WERI-Rb-1 (cell line): ENCODE measurements around the gene CNKSR2.

Source experiments
- DNase-seq: peaks from one replicate; pipeline ENCODE4 v3.0.0-alpha.2; 2020
- H3K27ac ChIP-seq: fragments of 250-450 bp; sonication (Bioruptor Pico); 2 replicates; pipeline ENCODE4 v1.5.1; 2020; ENCODE audit warnings: mild to moderate bottlenecking, moderate library complexity
- H3K27me3 ChIP-seq: fragments of 250-450 bp; sonication (Bioruptor Pico); 2 replicates; pipeline ENCODE4 v1.5.1; 2021; ENCODE audit warnings: mild to moderate bottlenecking, low read depth, moderate library complexity; ENCODE audit not compliant: insufficient read depth, severe bottlenecking
- H3K36me3 ChIP-seq: fragments of 250-450 bp; sonication (Bioruptor Pico); 2 replicates; pipeline ENCODE4 v1.5.1; 2020; ENCODE audit warnings: mild to moderate bottlenecking, moderate library complexity
- H3K4me3 ChIP-seq: 2 replicates; pipeline ENCODE4 v1.5.1; 2011; ENCODE audit warnings: low read depth, mild to moderate bottlenecking, control low read depth, low read length
- H3K9me3 ChIP-seq: fragments of 250-450 bp; sonication (Bioruptor Pico); 2 replicates; pipeline ENCODE4 v1.5.1; 2021; ENCODE audit warnings: mild to moderate bottlenecking, moderate library complexity; ENCODE audit not compliant: severe bottlenecking
- TF ChIP-seq, protein P1 (sequence below): IDR thresholded peaks from 2 replicates; pipeline ENCODE4 v1.5.1; 2011; ENCODE audit warnings: low read depth, mild to moderate bottlenecking, control low read depth, inconsistent platforms, low read length

The CNKSR2 gene

DNA sequence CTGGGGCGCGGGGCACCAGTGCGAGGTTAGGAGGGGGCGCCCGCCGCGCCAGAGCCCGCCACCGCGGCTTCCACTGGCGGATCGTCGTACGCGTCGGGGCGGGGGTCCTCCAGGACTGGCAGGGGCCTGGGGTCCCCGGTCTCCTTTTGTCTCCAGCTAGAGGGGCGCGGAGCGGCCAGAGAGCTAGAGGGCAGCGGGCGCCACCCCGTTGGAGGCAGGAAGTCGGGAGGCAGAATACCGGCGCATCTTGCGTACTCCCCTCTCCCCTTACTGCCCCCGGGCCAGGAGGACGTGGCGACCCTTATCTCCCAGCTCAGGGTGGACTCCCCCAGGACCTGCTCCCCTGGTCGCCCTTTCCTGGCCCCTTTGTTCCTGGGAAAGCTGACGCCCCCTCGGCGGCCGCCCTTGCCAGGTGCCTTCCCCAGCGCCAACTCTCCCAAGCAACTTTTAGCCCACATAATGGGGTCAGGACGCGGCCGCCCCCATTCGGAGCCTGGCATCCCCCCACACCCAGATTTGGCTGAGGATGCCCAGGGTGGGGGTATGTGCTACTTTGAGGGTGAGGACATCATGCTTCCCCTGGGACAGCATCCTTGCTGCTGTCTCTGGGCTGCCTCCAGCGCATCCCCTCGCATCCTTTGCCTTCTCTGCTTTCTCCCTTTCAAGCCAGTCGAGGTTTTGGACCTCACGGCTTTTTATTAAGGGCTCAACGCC, 933 bp downstream of the CNKSR2 start:
- H3K27ac ChIP-seq: peak overlapping the region; percentile 75; the same call in 1 of the 2 replicates
- H3K27me3 ChIP-seq: peaks cover 16% of the 10 kb centered on the region
- no peaks in the 10 kb centered on the region for H3K9me3 ChIP-seq
- TF ChIP-seq, protein P1, sequence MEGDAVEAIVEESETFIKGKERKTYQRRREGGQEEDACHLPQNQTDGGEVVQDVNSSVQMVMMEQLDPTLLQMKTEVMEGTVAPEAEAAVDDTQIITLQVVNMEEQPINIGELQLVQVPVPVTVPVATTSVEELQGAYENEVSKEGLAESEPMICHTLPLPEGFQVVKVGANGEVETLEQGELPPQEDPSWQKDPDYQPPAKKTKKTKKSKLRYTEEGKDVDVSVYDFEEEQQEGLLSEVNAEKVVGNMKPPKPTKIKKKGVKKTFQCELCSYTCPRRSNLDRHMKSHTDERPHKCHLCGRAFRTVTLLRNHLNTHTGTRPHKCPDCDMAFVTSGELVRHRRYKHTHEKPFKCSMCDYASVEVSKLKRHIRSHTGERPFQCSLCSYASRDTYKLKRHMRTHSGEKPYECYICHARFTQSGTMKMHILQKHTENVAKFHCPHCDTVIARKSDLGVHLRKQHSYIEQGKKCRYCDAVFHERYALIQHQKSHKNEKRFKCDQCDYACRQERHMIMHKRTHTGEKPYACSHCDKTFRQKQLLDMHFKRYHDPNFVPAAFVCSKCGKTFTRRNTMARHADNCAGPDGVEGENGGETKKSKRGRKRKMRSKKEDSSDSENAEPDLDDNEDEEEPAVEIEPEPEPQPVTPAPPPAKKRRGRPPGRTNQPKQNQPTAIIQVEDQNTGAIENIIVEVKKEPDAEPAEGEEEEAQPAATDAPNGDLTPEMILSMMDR: no peak
- DNase-seq: peak; percentile 11
- H3K36me3 ChIP-seq: no peaks in the 10 kb centered on the region
- H3K4me3 ChIP-seq: peak overlapping the region; percentile 49

DNA sequence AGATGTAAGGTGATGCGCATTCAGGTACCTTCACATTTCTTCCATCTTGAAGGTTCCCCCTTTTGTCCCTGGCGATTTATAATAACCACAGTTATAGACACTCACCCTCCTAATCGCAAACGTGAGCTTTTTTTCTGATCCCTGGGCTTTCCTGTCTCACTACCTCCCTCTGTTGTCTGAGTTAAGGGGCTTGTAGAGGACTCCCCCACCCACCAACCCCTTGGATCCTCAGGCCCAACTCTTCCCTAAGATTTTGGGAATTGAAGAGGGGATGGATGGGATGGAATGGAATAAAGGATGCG, 1.4 kb downstream of the CNKSR2 start:
- TF ChIP-seq, protein P1: no peak
- DNase-seq: no peak
- H3K4me3 ChIP-seq: peak overlapping the region; percentile 49; the same call in 1 of the 2 replicates
- no peaks in the 10 kb centered on the region for H3K36me3 ChIP-seq
- no peaks in the 10 kb centered on the region for H3K9me3 ChIP-seq
- H3K27ac ChIP-seq: no peak overlapping the region
- H3K27me3 ChIP-seq: peaks cover 16% of the 10 kb centered on the region

DNA sequence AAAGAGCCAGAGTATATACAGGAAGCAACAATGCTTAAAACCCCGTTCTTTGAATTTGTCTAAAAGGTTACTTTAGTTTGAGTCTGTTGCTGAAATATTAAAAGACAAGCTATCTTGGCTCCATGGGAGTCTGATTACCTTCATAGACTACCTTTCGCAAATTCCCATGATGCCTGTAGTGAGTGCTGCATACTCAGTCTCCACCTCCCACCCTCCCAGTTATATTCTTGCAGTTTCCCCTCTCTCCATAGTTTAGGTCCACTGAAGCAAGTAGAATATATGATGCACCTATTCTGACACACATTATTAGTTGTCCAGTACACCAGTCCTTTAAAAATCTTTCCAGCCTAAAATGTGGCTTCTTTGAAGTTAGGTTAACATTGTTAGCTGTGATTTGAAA, 2.4 kb downstream of the CNKSR2 start:
- DNase-seq: no peak
- no peak overlapping the region for H3K27ac ChIP-seq
- no peaks in the 10 kb centered on the region for H3K36me3 ChIP-seq
- no peak overlapping the region for H3K4me3 ChIP-seq
- no peaks in the 10 kb centered on the region for H3K9me3 ChIP-seq
- TF ChIP-seq, protein P1: no peak
- H3K27me3 ChIP-seq: peaks cover 16% of the 10 kb centered on the region

DNA sequence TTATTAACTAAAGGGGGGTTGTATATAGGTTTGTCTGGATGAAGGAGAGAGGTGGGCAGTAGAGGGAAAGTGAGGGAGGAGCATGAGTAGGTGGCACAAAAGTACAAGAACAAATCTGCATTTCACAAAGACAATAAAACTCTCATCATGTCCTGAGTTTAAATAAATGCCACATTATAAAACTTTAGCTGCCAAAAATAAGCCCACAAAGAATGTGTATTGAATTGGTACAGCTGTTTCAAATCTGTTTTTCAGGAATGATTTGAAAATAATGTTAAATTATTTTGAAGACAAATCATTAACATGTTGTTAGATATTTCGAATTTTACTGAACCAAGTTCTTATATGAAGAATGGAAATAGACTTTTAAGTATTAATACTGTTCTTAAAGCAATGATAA, 5.8 kb downstream of the CNKSR2 start:
- DNase-seq: no peak
- Histone ChIP-seq H3K36me3 (no peaks in the 10 kb centered on the region), H3K27ac (no peak overlapping the region), H3K4me3 (no peak overlapping the region), H3K9me3 (no peaks in the 10 kb centered on the region), H3K27me3 (peaks cover 11% of the 10 kb centered on the region)
- TF ChIP-seq, protein P1: no peak

DNA sequence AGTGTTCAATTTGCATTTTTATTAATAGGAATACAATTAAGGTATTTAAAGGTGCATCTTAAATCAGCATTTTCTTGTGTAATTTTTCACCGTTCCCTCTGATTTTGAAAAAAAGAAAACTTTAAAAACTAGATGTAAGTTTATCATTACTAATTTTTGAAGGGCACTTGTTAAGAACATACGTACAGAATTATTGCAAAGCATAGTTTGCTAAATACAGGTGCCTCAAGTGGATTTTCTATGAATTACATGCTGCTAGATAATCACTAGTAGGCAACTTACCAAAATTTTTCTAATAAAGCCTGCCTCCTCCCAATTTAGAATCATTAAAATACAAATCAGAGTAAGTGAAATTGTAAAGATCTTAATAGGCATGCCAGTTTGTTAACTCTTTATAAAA, 8.5 kb downstream of the CNKSR2 start:
- TF ChIP-seq, protein P1: no peak
- H3K9me3 ChIP-seq: no peaks in the 10 kb centered on the region
- no peak for DNase-seq
- H3K27me3 ChIP-seq: no peaks in the 10 kb centered on the region
- no peak overlapping the region for H3K27ac ChIP-seq
- no peak overlapping the region for H3K4me3 ChIP-seq
- H3K36me3 ChIP-seq: no peaks in the 10 kb centered on the region

DNA sequence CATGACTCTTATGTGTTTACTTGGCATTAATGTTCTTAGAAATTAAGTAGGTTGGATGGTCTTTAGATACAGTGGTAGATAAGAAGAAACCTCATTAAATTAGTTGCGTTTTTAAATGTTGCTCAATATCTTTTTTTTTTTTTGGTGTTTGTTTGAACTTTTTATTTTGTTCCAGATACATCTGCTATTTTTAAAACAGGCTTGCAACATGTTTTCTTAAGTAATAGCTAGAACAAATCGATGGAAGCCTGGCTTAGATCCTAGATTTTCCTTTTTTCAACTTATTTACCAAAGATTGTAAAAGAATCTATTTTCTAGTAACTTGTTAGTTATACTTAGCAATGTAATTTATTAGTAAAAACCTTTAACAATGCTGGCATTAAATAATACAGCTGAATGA, 9.3 kb downstream of the CNKSR2 start:
- H3K27ac ChIP-seq: no peak overlapping the region
- no peaks in the 10 kb centered on the region for H3K27me3 ChIP-seq
- no peak overlapping the region for H3K4me3 ChIP-seq
- DNase-seq: no peak
- TF ChIP-seq, protein P1: no peak
- H3K9me3 ChIP-seq: no peaks in the 10 kb centered on the region
- no peaks in the 10 kb centered on the region for H3K36me3 ChIP-seq
